ENCODE data around the gene NEK4. TPM values are rescaled to one million over a fixed set of nuclear protein-coding genes. Genes with fewer than 3 reads are reported as not detected.

NEK4 gene
- total and polyA plus RNA-seq, 2 of the 13 experiments (the other 11 are each of a cell fraction or from before 2014, with no cell fraction given), result 16.5 to 38.0 TPM

- TF ChIP-seq ZNF770 (CRISPR knock-in tag; IDR thresholded peaks at IDR 0.05), result no peak
- TF ChIP-seq ZNF879 (CRISPR knock-in tag; IDR thresholded peaks at IDR 0.05), result no peak
- TF ChIP-seq LRRFIP1 (CRISPR knock-in tag; conservative IDR thresholded peaks at IDR 0.05), result no peak
- no peak for TF ChIP-seq ZNF430 (CRISPR knock-in tag; IDR thresholded peaks at IDR 0.05)
- TF ChIP-seq PHF5A (CRISPR knock-in tag; IDR thresholded peaks at IDR 0.05; ENCODE audit: low read depth, unreplicated experiment), result no peak
- no peak for TF ChIP-seq FOXA1 (IDR thresholded peaks at IDR 0.05)
- peak; percentile 19; the same call in 1 of the 2 replicates for TF ChIP-seq FOXA1 (CRISPR knock-in tag; IDR thresholded peaks at IDR 0.05)
- TF ChIP-seq CHD4 (IDR thresholded peaks at IDR 0.05; ENCODE audit: borderline replicate concordance, low read length), result no peak
- no peak for TF ChIP-seq PATZ1 (CRISPR knock-in tag; IDR thresholded peaks at IDR 0.05)
- TF ChIP-seq MLLT10 (CRISPR knock-in tag; IDR thresholded peaks at IDR 0.05), result no peak
- TF ChIP-seq U2AF2 (IDR thresholded peaks at IDR 0.05; ENCODE audit: low read depth, low read length), result no peak
- peak; percentile 73 for TF ChIP-seq RAD21 (CRISPR knock-in tag; IDR thresholded peaks at IDR 0.05)
- peak; percentile 65; the same call in 1 of the 2 replicates for TF ChIP-seq MIXL1 (CRISPR knock-in tag; IDR thresholded peaks at IDR 0.05)
These were observed 28.2 kb downstream of the NEK4 start (continued) for GRCh38 chr3:52742418-52743041.

Measured in HepG2 (cell line).